GM21515 (cell line): ENCODE data around the gene CDC14C.
"Not testable (repeated sequence)": the region's sequence is repeated elsewhere in the genome, so short reads cannot be mapped to it uniquely, and the experiment has no call there.

Source experiments
- ATAC-seq: cut with Tn5 transposase; IDR thresholded peaks from one replicate; pipeline ENCODE4 v1.9.1; 2021; ENCODE audit not compliant: unreplicated experiment

The CDC14C gene

DNA sequence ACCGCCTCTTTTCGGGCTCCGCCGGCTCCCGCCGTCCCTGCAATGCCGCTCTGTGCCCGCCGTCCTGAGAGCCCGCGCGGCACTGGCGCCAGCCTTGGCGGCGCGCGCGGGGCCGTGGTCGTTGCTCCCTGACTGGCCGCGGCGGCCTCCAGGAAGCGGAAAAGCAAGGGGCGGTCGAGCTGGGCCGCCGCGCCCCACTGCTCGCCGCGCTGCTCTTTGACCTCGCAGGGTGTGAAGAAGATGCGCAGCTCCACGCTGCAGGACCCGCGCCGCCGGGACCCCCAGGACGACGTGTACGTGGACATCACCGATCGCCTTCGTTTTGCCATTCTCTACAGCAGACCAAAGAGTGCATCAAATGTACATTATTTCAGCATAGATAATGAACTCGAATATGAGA is at the start of gene CDC14C:
Gene CDC14C (plus strand): TSS at position 115 of the 400 bp plus-strand sequence. CDS start 126 bp downstream, at position 241.
- ATAC-seq: no peak

DNA sequence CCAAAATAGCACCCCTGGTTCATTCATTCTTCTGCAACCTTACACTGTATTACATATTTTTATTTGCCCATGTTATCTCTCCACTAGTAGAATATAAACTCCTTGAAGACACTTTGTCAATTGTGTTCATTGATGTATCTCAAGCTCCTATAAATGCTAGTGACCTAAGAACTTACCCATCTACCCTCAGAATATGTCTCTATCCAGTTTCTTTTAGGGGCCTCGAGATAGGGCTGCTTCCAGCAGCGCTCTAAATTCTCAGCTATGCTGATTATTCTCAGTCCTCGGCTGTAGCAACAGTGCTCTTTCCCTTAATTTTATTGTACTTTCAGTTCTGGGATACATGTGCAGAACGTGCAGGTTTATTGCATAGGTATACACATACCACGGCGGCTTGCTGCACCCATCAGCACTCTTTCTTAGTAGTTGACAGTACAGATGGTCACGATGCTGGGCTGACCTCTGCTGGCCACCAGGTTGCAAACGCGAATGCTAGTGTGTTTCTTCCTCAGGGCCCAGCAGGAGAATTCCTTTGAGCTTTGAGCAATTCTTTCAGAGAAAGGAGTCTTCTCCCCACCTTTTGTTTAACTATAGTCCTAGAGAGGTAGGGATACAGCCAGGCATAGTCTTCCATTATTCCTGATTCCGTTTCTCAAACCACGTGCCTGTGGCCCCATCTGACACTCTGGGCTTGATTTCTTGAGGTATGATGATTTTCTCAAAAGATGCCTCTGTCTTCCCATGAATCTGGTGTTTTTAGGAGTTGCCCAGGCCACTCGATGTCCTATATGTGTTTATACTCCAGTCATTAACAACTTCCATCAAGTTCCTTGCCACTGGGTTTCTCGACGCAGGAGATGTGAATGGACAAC is 49.1 kb upstream of the CDC14C start:
- ATAC-seq: no peak

DNA sequence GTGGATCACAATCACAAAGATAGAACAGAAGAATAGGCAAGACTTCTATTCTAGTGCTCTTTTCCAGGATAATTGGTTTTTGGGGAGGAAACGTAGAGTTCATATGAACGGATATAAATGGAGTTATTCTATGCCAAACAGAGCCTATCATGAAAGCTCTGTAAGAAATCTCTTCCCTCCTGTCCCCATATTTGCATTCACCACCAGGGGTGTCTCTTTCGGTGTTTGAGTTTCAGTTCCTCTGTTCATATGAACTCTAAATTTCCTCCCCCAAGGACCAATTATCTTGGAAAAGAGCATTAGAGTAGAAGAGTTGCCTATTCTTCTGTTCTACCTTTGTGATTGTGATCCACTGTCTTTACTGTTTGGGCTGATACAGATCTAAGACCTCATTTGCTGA is 48.3 kb upstream of the CDC14C start:
- ATAC-seq: no peak

DNA sequence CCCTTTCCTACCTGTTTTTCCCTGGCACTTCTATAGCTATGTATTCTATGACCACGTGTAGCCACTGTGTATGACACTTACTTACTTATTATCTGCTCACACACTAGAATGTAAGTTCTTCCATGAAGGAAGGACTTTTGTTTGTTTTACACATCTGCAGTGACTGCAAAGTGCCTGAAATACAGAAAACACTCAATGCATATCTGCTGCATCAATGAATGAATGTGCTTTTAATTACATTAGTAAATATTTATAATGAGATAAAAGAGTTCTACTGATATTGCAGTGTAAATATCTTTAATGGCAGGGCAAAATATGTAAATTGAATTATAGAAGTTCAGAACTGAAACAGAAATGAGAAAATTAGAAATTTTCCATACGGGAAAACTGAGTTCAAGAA is 43.5 kb upstream of the CDC14C start:
- ATAC-seq: no peak

DNA sequence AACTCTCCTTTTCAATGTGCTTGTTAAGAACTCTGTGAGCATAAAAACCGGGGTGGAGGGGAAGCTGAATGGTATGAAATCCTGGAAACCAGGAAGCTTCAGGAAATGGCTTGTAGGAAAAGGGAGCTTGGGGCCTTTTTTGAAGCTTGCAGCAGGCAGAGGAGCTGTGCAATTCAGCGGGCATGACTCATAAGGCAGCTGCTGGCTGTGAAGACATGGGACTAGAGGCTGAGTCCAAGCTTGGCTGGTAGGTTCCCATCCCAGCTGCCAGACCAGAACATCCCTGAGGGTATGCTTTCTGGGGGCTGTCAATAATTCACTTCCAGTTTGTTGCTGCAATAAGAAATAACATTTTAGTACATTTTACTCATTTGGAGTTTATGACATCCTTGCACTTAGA is 36.8 kb upstream of the CDC14C start:
- no peak for ATAC-seq

DNA sequence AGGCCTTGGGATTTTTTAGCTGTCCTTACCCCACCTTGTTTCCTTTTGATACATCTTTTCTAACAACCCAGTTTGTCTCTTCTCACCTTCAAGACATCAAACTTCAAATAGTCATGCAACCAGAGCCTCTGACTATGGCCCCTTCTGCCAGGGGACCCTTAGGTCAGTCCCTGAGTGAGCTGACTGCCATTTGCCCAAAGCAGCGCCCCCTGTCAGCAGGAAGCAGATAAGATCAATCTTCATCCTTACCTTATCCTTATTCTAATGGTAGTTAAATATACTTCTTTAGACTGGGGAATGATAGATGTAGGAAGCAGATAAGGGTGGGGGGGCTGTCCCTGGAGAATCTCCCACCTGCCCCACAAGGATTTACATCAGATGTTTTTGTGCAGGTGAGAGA is 29.8 kb upstream of the CDC14C start:
- ATAC-seq: no peak

DNA sequence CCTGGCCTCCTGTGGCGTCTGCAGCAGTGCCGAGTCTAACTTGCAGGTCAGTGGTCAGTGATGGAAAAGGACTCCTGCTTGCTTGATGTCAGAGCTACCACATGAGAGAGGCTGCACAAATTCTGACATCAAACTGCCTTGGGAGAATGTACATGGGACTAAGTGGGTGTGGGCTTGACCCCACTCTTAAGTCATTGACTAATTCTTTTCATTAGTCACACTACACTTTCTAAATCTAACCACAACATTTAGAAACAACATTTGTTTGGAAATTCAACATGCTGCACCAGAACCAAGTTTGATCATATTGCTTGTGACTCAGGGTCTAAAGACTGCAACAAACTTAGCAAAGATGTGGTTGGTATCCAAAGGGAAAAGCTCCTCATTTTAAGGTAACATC is 24.4 kb upstream of the CDC14C start:
- no peak for ATAC-seq

DNA sequence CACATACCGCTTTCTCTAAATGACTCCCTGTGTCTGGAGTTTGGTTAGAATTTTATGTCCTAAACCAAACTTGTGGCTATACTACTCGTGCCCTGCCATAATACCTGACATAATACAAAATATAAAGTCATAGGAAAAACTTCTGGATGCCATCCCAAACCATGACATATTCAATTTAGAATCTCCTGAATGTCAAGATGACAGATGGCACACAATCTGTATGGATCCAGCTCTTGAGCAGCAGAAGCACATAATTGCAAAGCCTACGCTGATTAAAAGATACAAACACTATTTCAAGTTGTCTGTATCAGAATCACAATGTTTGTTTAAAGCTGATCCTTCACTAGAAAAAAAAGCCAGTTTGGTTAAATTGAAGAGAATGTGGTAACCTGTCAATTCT is 22.4 kb upstream of the CDC14C start:
- ATAC-seq: no peak

DNA sequence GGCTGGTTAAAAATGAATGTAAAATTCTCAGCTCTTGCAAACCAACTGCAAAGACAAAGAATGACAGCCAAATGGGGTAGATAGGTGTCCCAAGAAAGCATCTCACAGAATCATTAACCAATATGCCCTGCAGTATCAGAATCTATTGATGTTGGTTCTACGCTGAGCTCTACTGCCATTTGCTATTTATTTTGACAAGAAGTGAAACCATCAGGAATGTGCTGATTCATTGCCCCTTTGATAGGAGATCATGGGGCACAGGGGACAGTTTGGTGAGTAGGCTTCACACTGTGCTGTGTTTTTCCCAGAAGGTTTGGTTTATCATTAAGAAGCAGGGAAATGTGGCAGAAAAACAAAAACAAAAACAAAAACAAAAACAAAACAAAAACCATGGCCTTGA is 19.4 kb upstream of the CDC14C start:
- ATAC-seq: no peak

DNA sequence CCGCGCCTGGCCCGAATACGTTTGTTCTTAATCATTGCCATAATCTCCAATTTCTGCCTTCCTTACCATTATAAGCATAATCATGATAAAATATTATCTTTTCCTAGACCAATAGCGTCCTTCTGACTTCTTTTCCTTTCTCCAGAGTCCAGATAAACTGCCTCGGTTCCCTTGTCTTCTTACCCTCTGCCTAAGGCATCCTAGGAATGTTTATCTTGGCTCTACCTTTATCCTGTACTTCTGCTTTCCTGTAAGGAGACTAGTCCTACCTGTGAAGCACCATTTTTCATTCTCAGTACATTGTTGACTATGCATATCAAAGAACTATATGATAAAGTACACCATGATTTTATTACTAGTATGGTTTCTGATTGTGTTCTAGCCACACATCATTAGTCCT is 18.7 kb upstream of the CDC14C start:
- not testable (repeated sequence) for ATAC-seq

DNA sequence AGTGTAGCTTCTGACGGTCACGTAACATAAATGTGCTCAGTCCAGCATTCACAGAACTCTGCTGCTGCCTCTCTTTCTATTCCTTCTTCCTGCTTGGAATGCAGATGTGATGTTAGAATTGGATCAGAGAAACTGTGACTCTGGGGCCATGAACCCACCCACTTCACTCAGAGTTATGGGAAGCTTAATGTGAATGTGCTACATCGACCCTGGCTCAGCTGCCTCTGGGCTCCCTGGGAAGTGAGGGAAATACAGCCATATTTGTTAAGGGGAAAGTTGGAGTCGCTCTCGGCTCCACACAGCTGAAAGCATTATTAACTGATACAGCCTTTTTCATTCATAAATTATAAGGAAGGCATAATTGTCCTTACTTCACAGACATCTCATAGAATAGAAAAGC is 14.5 kb upstream of the CDC14C start:
- ATAC-seq: not testable (repeated sequence)

DNA sequence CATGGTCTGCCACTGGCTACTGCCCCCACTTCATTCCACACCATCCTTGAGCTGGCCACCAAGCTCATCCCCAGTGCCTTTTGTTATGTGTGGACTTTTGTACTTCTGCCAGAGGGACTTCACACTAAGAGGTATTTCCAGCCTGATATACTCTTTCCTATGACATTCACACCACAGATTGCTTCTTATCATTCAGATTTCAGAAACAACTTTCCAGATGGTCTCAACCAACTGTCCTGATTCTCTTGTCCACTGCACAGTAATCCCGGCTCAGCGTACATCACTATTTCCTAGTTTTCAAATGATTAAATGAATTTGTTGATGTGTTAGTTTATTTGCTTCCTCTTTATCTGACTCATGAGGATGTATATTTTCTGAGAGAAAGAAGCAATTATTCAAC is 7.1 kb downstream of the CDC14C start:
- no peak for ATAC-seq

DNA sequence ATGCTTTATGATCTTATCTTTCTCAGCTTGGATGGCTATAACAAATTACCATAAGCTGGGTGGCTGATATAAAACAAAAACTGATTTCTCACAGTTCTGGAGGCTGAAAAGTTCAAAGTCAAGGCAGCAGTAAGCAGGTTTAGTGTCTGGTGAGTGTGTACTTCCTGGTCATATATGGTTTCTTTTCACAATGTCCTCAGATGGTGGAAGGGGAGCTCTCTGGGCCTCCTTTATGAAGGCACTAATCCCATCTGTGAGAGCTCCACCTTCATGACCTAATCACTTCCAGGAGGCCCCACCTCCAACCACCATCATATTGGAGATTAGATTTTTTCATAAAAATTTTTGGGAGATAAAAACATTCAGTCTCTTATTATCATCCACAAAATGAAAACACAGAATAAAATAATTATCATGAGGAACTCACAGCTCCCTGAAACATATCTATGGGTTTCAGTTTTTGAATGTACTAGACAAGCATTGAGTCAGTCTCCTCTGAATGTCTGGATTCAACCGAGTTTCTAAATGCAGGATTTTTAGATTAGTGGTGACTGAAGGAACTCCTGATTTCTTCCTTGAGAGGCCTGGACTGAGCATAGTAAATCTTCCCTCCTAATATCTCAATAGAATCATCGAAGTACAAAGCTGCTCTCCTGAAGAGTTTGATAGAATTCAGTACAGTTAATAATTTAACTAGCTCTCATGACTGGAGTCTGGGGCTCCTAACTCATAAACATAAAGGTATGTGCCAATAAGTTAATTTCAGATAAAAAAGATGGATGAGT is 8.0 kb downstream of the CDC14C start:
- ATAC-seq: no peak

DNA sequence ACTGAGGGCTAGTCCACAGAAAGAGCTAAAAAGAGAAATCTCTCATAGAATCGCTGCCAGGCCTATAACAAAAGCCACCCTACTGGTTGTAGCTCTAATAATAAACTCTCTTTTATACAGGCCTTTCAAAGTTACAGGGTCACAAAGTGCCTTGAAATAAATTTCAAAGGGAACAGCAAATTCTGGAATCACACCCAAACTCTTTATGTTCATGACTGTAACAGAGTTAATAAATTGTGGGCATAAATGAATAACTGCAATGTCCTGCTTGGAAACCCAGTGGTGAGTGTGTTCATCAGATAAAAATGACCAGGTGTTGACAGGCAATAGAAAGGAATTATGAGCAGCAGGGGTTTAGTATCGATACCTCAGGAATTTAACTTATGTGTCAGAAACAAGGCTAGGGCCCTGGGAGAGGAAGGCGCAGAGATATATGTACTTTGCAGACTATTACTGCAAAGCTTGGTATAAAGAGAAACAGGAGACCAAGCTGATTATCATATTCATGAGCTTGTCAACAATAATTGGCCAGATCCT is 9.3 kb downstream of the CDC14C start:
- no peak for ATAC-seq

DNA sequence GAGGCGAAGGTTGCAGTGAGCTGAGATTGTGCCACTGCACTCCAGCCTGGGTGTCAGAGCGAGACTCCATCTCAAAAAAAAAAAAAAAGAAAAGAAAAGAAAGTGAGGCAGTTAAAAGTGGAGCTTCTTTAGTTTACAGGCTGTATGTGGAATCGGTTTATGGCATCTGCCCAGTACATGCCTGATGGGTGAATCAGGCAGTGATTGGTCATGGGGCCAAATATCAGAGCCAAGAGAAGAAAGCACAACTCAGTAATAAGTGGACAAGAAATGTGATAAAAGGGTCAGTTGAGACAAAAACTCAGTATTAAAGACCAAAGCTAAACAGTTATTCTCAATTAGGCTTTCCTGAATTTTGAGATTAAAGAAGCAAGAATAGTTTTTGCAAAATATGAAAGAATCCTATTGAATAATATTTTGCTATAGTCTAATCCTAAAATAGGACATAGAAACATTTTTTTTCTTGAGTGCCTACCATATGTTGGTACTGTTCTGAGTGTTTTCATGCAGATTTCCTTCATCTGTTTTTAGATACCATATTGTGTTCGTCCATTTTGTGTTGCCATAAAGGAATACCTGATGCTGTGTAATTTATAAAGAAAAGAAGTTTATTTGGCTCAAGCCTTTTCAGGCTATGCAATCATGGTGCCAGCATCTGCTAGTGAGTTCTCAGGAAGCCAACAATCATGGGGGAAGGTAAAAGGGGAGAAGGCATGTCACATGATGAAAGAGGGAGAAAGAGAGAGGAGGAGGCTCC is 14.4 kb downstream of the CDC14C start:
- no peak for ATAC-seq

DNA sequence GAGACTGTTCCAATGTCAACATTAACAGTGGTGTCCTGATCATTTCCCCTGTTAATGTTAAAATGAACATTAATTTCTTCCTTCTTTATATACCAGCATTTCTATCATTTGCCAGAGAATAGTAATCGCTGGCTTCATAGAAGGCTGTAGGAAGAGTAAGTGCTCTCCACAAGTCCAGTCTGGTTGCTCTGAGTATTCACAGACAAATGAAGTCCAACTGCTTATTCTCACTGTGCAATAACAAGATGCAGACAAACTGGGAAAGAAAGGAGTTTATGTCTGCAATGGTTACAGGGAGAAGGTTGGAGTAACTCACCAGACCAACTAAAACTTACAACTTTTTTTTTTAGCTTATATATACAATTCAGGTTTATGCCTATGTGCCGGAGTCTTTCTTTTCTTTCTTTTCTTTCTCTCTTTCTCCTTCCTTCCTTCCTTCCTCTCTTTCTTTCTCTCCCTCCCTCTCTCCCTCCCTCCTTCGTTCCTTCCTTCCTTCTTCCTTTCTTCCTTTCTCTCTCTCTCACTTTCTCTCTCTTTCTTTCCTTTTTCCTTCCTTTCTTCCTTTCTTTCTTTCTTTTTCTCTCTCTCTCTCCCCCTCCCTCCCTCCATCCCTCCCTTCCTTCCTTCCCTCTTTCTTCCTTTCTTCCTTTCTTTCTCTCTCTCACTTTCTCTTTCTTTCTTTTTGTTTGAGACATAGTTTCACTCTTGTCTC is 19.1 kb downstream of the CDC14C start:
- ATAC-seq: no peak

DNA sequence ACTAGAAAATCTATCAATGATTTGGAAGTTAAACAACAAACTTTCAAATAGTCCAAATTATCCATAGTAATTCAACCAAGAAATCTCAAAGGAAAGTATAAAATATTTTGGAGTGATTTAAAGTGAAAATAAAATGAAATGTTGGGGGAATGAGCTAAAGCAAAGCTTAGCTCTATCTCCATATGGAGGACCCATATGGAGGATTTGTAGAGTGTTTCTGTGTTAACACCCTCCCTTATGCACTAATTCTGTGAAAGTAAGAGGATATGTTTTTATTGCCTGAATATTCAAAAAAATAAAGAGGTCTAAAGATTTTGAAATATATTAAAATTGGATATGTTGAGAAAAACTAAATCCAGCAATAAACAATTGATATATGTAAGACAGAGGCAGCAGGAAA is 31.6 kb downstream of the CDC14C start:
- no peak for ATAC-seq

DNA sequence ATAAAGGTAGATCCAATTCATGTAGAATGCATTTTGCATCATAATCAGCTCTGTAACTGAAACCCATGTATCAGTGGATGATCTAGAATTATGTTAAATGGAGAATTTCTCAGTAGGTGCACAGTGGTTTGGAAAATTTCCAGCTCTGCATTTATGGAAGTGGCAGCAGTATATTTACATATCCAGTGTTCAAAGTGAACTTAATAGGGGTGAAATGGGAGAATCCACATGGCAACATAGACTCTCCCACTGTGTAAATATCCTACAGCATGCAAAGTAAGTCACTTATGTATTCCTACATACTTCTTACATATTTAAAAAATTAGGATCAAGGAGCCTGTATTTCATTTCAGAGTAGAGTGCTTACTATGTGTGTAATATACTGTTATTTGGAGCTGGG is 35.3 kb downstream of the CDC14C start:
- no peak for ATAC-seq

DNA sequence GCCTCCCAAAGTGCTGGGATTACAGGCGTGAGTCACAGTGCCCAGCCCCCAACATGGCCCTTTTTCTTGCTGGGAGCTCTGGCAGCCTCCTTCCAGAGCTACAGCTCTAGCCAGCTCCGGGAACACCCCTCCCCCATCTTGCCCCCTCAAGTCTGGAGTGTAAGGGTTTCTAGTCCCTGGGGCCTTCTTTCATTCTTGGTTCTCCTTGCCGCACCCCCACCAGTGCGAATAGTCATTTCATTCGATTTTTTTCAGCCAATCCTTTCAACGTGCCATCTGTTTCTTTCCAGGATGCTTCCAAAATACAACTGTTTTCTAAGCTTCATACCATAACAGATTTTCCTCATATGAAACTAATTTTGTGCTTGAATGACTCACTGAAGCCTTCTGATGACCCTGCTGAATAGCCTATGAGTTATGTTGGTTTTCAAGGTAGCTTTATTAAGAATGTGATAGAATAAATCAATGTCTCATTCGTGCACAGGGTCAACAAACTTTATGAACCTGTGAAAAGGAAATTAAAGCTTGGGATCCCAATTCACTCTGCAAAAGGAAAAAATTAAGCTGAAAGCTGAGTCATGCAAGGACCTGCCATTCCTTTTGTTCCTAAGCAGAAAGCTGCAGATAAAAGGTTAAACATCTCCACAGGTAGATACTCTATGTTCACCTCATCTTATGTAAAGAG is 38.6 kb downstream of the CDC14C start:
- ATAC-seq: no peak

DNA sequence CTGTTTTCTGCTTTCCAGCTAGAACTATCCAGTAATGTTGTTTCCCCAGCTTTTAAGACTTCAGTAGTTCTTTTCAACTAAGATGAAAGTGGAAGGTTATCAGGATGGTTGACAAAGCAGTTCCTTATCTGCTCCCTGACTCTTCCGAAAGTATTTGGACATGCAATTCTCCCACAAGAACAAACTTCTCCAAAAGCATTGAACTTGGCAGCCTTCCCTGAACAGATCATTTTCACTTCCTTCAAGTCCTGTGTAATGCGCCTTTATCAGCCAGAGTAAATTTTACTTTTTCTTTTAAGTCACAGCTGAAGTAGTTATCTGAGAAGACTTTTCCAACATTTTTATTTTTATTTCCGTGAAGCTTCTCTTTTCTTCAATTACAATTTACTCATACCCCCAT is 39.7 kb downstream of the CDC14C start:
- ATAC-seq: no peak
